Central memory CD4-positive, alpha-beta T cell (primary cell): Measurements from ENCODE around the gene CLEC16A.

Experiments
- DNase-seq: peaks from one replicate; pipeline ENCODE4 v3.0.0; 2022

CLEC16A gene

GRCh38 chr16:11183951-11184350 lies 239.6 kb downstream of the CLEC16A start:
- no peak for DNase-seq

DNA sequence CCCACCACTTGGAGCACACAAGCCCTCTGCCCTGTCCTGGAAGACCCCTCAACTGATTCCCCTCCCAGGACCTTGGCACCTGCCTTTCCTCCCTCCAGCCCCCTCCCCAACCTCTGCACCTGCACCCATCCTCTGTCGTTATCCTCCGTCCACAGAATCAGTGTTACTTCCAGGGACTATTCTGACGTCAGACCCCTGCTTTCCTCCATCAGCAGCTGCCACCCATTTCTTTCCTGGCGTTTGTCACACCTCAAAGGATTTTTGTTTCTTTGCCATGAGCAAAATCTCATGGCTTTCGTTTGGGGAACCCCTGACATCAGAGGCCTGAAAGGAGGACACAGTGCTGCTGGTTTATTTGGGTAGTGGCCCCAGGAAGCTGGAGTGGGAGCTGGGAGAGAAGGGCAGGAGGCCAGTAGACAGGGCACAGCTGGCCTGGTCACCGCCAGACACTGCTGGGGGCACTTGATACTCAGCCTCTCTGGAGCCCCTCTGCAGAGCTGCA lies 243.2 kb downstream of the CLEC16A start:
- no peak for DNase-seq

- DNase-seq: no peak
These were observed 244.7 kb downstream of the CLEC16A start for GRCh38 chr16:11188801-11189740.

GRCh38 chr16:11190588-11191560 lies 246.5 kb downstream of the CLEC16A start:
- DNase-seq: no peak

DNA sequence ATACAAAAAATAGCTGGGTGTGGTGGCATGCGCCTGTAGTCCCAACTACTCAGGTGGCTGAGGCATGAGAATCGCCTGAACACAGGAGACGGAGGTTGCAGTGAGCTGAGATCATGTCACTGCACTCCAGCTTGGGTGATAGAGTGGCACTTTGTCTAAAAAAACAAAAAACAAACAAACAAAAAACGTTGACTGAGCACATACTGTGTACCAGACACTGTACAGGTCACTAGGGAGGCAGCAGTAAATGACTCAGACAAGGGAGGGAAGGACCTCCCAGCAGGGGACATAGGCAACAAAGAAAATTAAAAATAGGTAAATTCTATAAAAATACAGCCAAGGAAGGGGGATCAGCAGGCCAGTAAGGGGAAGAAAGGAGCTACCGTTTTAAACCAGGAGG lies 247.3 kb downstream of the CLEC16A start:
- no peak for DNase-seq

DNA sequence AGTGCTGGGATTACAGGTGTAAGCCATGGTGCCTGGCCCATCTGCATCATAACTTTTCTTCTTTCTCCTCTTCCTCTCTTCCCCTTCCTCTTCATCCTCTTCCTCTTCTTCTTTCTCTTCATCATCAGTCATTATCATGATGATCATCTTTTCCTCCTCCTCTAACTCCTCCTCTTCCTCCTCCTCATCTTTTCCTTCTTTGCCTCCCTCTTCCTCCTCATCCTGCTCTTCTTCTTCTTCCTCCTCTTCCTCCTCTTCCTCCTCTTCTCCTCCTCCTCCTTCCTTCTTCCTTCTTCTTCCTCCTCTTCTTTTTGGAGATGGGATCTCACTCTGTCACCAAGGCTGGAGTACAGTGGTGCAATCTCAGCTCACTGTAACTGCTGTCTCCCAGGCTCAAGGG lies 249.1 kb downstream of the CLEC16A start:
- DNase-seq: no peak

DNA sequence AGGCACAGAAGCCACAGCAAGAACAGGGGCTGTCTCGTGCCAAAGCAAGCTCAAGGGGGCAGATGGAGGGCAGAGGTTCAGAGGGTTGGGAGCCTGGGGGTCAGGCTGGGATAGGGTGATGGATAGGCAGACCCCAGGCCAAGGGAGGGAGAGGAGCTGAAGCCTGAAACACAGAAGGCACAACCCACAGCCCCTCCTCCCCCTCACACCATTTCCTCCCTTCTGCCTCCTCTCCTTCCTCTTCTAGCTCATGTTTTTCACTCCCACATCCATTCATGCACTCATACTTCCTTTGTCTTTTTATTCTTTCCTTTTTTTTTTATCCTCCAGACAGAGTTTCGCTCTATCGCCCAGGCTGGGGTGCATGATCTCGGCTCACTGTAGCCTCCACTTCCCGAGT lies 250.5 kb downstream of the CLEC16A start:
- no peak for DNase-seq

- no peak for DNase-seq
These were observed 252.0 kb downstream of the CLEC16A start for GRCh38 chr16:11196286-11196828.

GRCh38 chr16:11198375-11198774 lies 254.0 kb downstream of the CLEC16A start:
- no peak for DNase-seq

DNA sequence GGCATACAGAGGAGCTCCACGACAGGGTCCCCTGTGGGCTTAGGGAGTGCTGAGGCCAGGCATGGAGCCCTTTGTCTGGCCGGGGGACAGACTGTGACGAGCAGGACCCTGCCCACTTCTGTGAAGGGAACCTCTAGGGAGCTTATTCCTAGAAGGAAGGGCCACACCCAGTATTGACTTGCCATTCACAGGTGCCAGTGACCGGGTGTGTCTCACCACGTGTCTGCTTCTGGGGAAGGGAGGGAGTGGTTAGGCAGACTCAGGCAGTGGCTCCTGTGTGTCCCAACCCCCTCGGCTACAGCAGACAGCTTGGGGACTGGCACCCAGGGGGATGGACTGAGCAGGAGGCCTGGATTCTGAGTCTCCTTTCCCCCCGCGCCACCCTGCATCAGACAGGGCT lies 254.5 kb downstream of the CLEC16A start:
- DNase-seq: no peak

- no peak for DNase-seq
These were observed 256.2 kb downstream of the CLEC16A start for GRCh38 chr16:11200592-11200991.

DNA sequence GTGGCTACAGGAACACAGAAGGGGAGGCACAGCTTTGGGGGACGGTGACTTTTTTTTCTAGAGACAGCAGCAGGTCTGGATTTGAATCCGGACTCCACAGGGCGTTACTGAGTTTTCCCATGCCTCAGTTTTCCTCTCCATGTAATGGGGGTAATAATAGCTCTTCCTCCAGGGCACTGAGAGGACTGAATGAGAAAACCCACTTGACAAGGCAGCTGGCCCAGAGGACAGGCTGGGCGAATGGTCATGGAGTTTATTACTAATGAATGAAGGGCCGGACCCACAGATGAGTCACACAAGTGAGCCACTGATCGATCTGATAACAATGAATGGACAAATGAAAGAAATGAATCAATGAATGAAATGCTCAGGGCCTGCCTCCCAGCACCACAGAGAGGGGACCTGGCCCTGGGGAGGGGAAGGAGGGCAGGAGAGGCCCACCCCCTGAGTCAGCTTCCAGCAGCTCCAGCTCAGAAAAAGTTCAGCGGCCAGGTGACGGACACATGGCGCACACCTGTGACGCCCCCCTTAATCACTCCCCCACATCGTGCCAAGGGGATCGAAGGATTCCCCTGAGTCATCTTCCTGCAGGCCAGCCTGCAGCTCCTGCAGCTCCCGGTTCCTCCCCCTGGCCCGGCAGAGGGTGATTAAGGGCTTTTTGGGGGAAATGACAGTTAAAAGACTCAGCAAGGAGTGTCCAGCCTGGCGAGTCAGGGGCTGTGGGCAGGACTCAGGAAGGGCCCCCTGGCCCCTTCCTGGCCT lies 257.3 kb downstream of the CLEC16A start:
- DNase-seq: no peak

GRCh38 chr16:11202260-11203091 lies 258.1 kb downstream of the CLEC16A start:
- DNase-seq: no peak

- DNase-seq: no peak
These were observed 258.8 kb downstream of the CLEC16A start for GRCh38 chr16:11203111-11203623.

GRCh38 chr16:11204513-11205047 lies 260.2 kb downstream of the CLEC16A start:
- DNase-seq: no peak

GRCh38 chr16:11205065-11205699 lies 260.8 kb downstream of the CLEC16A start:
- DNase-seq: no peak

DNA sequence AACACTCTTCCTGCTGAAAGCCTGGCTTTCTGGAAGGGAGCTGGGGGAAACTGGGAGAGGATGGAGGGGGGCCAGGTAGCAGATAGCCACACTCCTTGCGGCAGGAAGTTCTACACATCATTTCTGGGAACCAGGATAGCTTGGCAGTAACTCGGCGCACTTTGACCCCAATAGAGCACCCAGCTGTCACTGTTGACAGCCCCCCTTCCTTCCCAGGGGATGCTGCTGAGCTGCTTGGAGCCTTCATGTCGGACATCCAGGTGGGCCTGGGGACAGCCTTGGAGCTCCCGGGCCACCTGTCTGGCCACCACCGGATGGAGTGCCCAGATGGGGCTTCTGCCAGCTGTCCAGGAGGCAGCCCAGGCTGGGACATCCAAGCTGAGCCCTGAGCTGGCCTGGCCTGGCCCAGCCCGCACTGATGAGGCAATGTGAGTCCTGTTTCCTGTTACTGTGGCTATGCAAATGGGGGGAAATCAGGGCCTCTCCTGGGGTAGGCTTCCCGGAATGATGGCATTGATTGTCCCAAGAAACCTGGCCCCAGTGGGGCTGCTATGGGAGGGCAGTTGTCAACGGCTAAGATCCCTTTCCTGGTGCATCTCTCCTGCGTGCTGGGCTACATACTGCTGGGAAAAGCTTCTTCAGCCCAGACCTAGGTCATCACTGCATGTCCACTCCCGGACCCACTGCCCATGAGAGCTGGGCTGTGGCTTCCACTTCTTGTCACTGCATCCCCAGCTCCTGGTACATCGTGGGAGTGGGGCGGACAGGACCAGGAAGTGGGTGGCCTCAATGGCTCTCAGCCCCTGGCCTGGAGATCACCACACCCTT lies 261.6 kb downstream of the CLEC16A start:
- no peak for DNase-seq

DNA sequence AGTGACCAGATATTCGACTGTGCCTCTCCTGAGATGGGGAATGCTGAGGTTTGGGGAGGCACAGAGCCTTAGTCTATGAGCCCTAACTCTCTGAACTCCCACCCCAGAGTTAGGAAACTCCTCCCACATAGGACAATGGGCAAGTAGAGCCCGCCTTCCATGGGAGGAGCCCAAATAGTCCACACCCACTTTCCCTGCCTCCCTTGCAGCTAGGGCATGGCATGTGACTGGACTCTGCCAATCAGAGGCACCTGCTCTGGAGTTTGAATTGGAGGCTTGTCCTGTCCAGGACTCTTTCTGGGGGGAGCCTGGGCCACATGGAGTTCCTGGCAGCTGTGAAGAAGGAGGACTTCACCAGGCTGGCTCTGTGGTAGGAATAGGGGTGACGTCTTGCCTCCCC lies 263.3 kb downstream of the CLEC16A start:
- DNase-seq: no peak
